Mucosa of rectum (tissue), 2 donors: ENCODE results near the gene CLPSL2.

Experiments used
- H3K27ac ChIP-seq, 2 donors: one replicate each; pipeline ENCODE4 v1.7.0; 2013; ENCODE audit warnings: inconsistent platforms in 2 of 2, low read depth in 2 of 2, low read length in 2 of 2
- H3K27me3 ChIP-seq, 2 donors: one replicate each; pipeline ENCODE4 v1.7.0; 2013; ENCODE audit warnings: low read length in 2 of 2; ENCODE audit not compliant: control insufficient read depth in 2 of 2, insufficient read depth in 2 of 2
- H3K36me3 ChIP-seq, 2 donors: one replicate each; pipeline ENCODE4 v1.7.0; 2013; ENCODE audit warnings: low read length in 2 of 2; ENCODE audit not compliant: control insufficient read depth in 2 of 2, insufficient read depth in 2 of 2
- H3K4me1 ChIP-seq, 2 donors: one replicate each; pipeline ENCODE4 v1.7.0; 2013; ENCODE audit warnings: low read length in 2 of 2, mild to moderate bottlenecking in 1 of 2; ENCODE audit not compliant: control insufficient read depth in 2 of 2, insufficient read depth in 2 of 2
- H3K4me3 ChIP-seq, 2 donors: one replicate each; pipeline ENCODE4 v1.7.0; 2013; ENCODE audit warnings: low read length in 2 of 2
- H3K9ac ChIP-seq, 2 donors: one replicate each; pipeline ENCODE4 v1.7.0; 2013; ENCODE audit warnings: low read length in 2 of 2, low read depth in 1 of 2, mild to moderate bottlenecking in 1 of 2
- H3K9me3 ChIP-seq, 2 donors: one replicate each; pipeline ENCODE4 v1.7.0; 2013; ENCODE audit warnings: low read length in 2 of 2; ENCODE audit not compliant: control insufficient read depth in 2 of 2
- donor health status: healthy.
- donor health status: Normal muscosa, but diverticular disease.

The CLPSL2 gene

DNA sequence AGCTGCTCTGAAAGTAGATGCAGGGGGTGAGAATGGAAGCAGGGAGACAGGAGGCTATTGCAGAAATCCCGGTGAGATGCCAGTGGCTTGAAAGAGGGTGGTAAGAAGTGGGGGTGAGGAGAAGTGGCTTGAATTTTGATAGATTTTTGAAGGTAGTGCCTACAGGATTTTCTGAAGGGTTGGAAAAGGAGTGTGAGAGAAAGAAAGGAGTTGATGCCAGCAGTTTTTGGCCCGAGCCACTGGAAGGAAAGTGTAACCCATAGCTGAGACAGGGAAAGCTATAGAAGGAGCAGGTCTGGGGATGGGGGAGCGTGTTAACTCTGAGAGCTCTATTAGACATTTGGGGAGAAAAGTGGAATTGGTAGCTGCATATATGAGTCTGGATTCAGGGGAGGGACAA, 29.9 kb upstream of the CLPSL2 start:
- no peak overlapping the region for H3K4me3 ChIP-seq

DNA sequence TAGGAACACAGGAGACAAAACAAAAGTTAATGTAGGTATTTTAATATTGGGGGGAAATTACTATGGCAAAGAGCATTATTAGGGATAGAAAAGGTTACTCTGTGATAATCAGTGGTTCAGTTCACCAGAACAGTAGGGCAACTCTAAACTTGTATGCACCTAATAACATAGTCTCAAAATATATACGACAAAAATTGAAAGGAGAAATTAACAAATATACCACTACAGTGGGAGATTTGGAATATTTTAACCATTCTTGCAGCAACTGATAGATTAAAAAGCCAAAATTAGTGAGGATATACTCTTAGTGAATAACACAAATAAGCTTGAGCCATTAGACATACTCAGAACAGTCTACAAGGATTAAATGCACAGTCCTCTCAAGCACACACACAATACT, 28.5 kb upstream of the CLPSL2 start:
- H3K27ac ChIP-seq = no peak overlapping the region
- H3K9me3 ChIP-seq = no peaks in the 10 kb centered on the region
- no peak overlapping the region for H3K4me3 ChIP-seq
- no peaks in the 10 kb centered on the region for H3K27me3 ChIP-seq
- H3K9ac ChIP-seq = no peak overlapping the region
- H3K4me1 ChIP-seq = no peaks in the 10 kb centered on the region
- no peaks in the 10 kb centered on the region for H3K36me3 ChIP-seq

More for the DNA sequence above, 29.9 kb upstream of the CLPSL2 start:
- Histone ChIP-seq H3K36me3 (no peaks in the 10 kb centered on the region), H3K27me3 (no peaks in the 10 kb centered on the region), H3K4me1 (no peaks in the 10 kb centered on the region), H3K9ac (no peak overlapping the region), H3K27ac (no peak overlapping the region), H3K9me3 (no peaks in the 10 kb centered on the region)

DNA sequence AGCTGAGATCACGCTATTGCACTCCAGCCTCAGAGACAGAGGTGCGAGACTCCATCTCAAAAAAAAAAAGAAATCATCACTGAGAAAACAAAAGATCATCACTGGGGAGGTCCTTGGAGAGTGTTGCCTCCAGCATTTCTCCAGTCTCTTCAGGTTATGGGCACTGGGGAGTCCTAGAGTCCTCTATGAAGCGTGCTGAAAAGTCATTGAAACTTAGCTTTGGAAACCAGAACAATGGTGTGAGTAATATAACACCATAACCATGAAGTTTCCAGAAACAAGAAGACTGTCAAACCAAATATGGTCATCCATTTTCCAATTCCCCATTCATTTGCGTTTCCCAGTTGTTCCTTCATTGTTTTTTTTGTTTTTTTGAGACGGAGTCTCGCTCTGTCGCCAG, 25.8 kb upstream of the CLPSL2 start:
- Histone ChIP-seq H3K9me3 (no peaks in the 10 kb centered on the region), H3K27ac (no peak overlapping the region), H3K4me1 (no peaks in the 10 kb centered on the region), H3K9ac (no peak overlapping the region), H3K27me3 (no peaks in the 10 kb centered on the region), H3K4me3 (no peak overlapping the region), H3K36me3 (no peaks in the 10 kb centered on the region)

DNA sequence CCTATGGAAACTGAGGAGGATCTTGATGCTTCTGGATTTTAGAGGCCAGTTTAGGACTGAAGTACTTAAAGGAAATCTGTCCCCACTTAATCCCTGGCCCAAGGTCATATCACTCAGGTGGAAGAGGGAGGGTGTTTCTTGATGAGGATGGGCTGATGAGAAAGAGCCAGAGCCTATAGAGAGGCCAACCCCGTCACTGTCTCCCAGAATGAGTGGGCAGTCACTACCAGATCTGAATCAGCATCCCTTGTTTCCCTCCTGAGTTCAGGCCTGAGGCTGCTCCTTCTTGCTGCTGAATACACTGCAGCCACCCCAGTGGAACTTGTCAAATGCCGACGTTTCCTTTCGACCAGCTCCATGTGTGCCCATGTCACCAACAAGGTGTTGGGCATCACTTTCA, 24.8 kb upstream of the CLPSL2 start:
- H3K27ac ChIP-seq = no peak overlapping the region
- H3K9me3 ChIP-seq = no peaks in the 10 kb centered on the region
- H3K4me3 ChIP-seq = no peak overlapping the region
- no peaks in the 10 kb centered on the region for H3K36me3 ChIP-seq
- H3K9ac ChIP-seq = no peak overlapping the region
- no peaks in the 10 kb centered on the region for H3K27me3 ChIP-seq
- H3K4me1 ChIP-seq = no peaks in the 10 kb centered on the region

DNA sequence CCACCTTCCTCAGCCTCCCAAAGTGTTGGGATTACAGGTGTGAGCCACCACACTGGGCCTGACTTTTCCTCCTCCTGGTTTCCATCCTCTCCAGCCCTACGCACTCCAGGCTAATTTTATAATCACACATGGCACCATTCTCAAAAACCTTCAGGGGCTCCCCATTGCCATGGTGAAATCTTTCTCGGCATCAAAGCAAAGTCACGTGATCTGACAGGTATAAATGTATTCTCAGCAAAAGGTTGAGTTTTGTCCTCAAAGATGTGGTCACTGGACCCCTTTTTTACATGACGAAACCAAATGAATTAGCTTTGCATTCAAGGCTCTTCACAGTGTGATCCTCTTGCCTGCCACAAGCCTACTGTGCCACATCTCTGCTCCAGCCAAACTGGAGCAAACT, 24.1 kb upstream of the CLPSL2 start:
- Histone ChIP-seq H3K27me3 (no peaks in the 10 kb centered on the region), H3K4me3 (no peak overlapping the region), H3K36me3 (no peaks in the 10 kb centered on the region), H3K27ac (no peak overlapping the region), H3K9me3 (no peaks in the 10 kb centered on the region), H3K4me1 (no peaks in the 10 kb centered on the region), H3K9ac (no peak overlapping the region)

DNA sequence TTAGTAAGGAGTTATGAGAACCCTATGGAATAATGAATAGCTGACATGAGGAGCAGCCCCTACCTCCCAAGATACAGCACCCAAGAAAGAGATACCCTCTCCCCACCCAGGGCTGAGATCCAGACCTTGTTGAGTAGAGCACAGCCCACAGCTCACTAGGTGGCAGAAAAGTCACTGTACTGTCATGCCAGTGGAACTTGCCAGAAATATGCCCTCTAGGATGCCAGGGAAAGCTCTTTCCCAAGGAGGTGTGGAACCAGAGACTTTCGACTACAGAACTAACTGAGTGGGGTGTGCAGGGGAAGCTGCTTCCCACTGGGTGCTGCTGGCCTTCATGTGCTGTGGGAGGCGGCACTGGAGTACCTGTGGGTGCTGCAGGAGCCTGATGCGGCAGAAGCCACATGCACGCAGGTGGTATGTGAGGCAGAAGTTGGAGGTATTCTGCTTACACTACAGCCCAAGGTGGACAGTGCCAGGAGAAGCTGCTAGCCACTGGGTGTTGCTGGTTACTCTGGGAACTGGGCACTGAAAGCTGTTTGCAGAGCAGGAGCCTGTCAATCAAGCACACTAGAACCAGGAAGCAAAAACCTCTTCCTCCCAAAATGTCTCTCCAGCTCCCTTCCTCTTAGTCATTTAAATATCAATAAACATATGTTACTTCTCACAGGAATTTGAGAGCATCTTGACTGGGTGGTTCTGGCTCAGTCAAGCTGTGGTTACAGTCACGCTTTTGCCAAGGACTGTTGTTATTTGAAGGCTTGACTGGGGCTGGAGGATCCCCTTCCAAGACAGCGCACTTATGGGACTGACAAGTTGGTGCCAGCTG, 21.7 kb upstream of the CLPSL2 start:
- H3K36me3 ChIP-seq = no peaks in the 10 kb centered on the region
- H3K9ac ChIP-seq = no peak overlapping the region
- no peak overlapping the region for H3K4me3 ChIP-seq
- H3K4me1 ChIP-seq = no peaks in the 10 kb centered on the region
- peaks cover 0 to 2% of the 10 kb centered on the region in 2 donors for H3K27me3 ChIP-seq
- no peak overlapping the region for H3K27ac ChIP-seq
- H3K9me3 ChIP-seq = no peaks in the 10 kb centered on the region

DNA sequence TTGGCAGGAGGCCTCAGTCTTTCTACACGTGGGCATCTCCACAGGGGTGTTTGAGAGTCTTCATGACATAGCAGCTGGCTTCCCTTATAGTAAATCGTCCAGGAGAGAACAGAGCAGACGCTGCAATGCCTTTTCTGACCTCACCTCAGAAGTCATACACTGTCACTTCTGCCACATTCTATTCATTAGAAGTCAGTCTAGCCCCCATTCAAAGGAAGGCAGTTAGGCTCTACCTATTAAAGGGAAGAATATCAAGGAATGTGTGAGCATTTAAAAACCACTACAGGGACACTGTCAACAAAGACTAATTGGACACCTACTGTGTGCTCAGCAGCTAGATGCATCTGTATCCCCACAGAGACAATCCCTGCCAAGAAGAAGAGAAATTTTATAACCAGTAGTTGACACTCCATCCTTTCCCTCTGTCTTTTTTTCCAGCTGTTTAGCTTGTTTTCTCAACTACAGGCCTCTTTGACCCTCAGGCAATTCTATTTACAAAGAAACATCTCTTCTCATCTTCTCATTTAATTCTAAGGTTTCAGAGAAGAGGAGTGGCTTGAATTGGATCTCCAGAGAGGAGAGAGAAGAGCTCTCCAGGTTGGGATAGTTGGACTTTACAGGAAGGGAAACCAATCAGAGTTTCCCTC, 21.0 kb upstream of the CLPSL2 start:
- H3K27me3 ChIP-seq = peaks cover 0 to 2% of the 10 kb centered on the region in 2 donors

DNA sequence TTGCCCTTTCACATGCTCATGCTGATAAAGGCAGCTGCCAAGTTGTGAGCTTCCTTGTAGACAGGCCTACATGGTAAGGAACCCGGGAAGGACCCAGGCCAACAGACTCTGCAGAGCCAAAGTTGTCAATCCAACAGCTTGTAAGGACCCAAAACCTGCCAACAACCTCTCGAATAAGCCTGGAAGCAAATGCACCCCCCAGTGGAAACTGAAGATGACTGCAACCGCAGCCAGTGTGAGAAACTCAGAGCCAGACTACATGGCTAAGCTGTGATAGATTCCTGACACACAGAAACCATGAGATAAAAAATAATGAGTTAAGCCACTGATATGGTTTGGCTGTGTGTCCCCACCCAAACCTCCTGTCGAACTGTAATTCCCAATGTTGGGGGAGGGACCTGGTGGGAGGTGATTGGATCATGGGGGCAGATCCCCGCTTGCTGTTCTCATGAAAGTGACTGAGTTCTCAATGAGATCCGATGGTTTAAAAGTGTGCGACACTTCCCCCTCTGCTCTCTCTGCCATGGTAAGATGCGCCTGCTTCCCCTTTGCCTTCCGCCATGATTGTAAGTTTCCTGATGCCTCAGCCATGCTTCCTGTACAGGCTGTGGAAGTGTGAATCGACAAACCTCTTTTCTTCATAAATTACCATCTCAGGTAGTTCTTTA, 18.8 kb upstream of the CLPSL2 start:
- H3K4me1 ChIP-seq = no peaks in the 10 kb centered on the region
- no peak overlapping the region for H3K27ac ChIP-seq
- H3K36me3 ChIP-seq = no peaks in the 10 kb centered on the region
- no peak overlapping the region for H3K4me3 ChIP-seq
- H3K27me3 ChIP-seq = peaks cover 0 to 2% of the 10 kb centered on the region in 2 donors
- H3K9me3 ChIP-seq = no peaks in the 10 kb centered on the region
- no peak overlapping the region for H3K9ac ChIP-seq

More for the DNA sequence above, 21.0 kb upstream of the CLPSL2 start:
- H3K27ac ChIP-seq = no peak overlapping the region
- no peak overlapping the region for H3K4me3 ChIP-seq
- no peaks in the 10 kb centered on the region for H3K9me3 ChIP-seq
- H3K36me3 ChIP-seq = no peaks in the 10 kb centered on the region
- no peak overlapping the region for H3K9ac ChIP-seq
- no peaks in the 10 kb centered on the region for H3K4me1 ChIP-seq

DNA sequence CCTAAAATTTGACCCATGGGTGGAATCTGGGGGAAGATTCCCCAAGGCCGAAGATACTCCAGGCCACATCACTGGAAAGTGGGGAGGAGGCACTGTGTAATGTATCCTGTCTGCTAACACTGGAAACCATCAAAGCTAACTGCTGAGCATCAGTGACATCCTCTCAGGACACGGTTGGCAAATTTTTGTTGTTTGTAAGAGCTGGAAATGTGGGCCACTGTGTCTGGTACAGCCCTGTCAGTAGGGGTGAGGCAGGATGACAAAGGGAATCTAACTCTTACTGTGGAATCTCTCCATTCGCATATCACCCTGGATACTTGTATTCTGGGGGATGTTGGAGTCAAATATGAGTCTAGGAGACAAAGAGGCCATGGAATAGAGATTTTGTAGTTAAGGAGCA, 17.0 kb upstream of the CLPSL2 start:
- H3K4me3 ChIP-seq = no peak overlapping the region
- H3K36me3 ChIP-seq = no peaks in the 10 kb centered on the region
- no peak overlapping the region for H3K9ac ChIP-seq
- H3K27me3 ChIP-seq = peaks cover 6 to 13% of the 10 kb centered on the region in 2 donors
- H3K9me3 ChIP-seq = no peaks in the 10 kb centered on the region
- peaks cover 0 to 2% of the 10 kb centered on the region in 2 donors for H3K4me1 ChIP-seq
- no peak overlapping the region for H3K27ac ChIP-seq

DNA sequence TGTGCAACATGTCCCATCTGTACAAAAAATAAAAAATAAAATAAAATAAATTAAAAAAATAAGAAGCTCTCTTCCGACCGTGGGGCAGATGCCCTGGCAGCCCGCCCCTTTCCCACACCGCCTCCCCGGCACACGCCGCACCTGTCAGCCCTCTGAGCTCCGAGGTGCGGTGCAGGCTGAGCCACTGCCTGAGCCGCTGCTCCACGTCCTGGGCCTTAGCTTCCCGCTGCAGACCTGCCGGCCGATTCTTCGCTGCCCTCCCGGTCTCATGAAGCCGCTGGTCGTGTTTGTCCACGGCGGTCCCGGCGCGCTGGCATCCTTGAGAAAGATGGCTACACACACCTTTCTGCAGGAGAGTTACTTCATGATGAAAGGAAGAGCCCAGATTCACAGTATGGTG, 10.7 kb upstream of the CLPSL2 start:
- peaks cover 0 to 2% of the 10 kb centered on the region in 2 donors for H3K4me1 ChIP-seq
- no peak overlapping the region for H3K4me3 ChIP-seq
- H3K9ac ChIP-seq = no peak overlapping the region
- H3K36me3 ChIP-seq = no peaks in the 10 kb centered on the region
- no peak overlapping the region for H3K27ac ChIP-seq
- H3K9me3 ChIP-seq = no peaks in the 10 kb centered on the region
- peaks cover 7 to 13% of the 10 kb centered on the region in 2 donors for H3K27me3 ChIP-seq
